ENCODE measurements around the gene TEAD4.

TEAD4 gene

GRCh38 chr12:2997989-2998670 lies 38.9 kb downstream of the TEAD4 start:
- no peak for TF ChIP-seq CTCF (IDR thresholded peaks at IDR 0.05; ENCODE audit: insufficient read depth, low read depth, low read length, missing control alignments)
- DNase-seq (ENCODE audit: low read depth), result no peak
- H3K4me3 ChIP-seq (ENCODE audit: low read length), result no peak overlapping the region

GRCh38 chr12:2998789-2999264 lies 39.6 kb downstream of the TEAD4 start:
- peak; percentile 54 for DNase-seq (ENCODE audit: low read depth)
- no peak for TF ChIP-seq CTCF (IDR thresholded peaks at IDR 0.05; ENCODE audit: insufficient read depth, low read depth, low read length, missing control alignments)
- H3K4me3 ChIP-seq (ENCODE audit: low read length), result no peak overlapping the region

GRCh38 chr12:2999265-2999841 lies 40.2 kb downstream of the TEAD4 start:
- no peak for TF ChIP-seq CTCF (IDR thresholded peaks at IDR 0.05; ENCODE audit: insufficient read depth, low read depth, low read length, missing control alignments)
- DNase-seq (ENCODE audit: low read depth), result no peak
- no peak overlapping the region for H3K4me3 ChIP-seq (ENCODE audit: low read length)

DNA sequence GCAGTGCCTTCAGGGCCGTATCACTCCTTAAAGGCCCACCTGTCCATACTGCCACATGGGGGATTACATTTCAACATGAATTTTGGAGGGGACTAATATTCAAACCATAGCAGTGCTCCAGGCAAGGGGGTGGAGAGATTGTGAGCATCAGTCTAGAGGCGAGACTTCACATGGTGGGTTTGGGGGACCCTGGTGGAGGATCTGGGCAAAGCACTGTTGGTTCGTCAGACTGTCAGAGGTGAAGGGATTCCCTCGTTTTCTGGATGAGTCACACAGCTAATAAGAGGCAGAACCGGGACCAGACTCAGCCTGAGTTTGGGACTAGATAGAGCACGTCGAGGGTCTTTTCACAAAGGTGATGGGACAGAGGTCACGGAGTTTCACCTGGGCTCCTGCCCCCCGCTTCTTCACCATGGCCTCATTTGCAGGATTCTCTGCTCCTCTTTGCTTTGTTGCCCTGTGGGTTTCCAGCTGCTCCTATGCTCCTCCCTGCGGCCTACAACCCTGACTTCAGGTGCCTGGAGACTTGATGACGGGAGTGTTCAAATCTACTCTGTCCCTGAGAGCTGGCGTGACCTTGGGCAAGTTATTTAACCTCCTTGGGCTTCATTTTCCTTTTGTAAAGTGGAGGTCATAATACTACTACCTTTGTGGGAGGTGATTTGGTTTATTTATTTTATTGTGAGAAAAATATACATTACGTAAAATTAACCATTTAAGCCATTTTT lies 41.5 kb downstream of the TEAD4 start:
- H3K4me3 ChIP-seq (ENCODE audit: low read length), result no peak overlapping the region
- no peak for TF ChIP-seq CTCF (IDR thresholded peaks at IDR 0.05; ENCODE audit: insufficient read depth, low read depth, low read length, missing control alignments)
- no peak for DNase-seq (ENCODE audit: low read depth)

DNA sequence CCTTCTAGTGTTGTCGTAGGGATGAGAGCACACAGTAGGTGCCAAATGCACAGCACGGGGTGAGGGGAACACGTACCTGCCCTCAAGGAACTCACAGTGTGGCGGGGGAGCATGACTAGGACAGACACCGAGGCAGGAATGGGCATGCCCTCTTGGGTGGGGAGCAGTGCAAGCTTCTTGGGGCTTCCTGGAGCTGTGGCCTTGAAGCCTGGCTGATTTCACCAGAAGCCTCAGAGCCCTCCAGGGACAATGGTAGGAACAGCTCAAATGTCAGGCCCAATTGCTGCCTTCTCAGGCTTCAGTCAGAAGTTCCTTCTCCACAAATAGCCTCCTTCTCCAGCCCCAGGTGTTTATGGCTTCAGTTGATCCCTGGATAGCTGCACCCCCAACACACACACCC lies 43.4 kb downstream of the TEAD4 start:
- H3K4me3 ChIP-seq (ENCODE audit: low read length), result no peak overlapping the region
- TF ChIP-seq CTCF (IDR thresholded peaks at IDR 0.05; ENCODE audit: insufficient read depth, low read depth, low read length, missing control alignments), result no peak
- DNase-seq (ENCODE audit: low read depth), result peak; percentile 73

DNA sequence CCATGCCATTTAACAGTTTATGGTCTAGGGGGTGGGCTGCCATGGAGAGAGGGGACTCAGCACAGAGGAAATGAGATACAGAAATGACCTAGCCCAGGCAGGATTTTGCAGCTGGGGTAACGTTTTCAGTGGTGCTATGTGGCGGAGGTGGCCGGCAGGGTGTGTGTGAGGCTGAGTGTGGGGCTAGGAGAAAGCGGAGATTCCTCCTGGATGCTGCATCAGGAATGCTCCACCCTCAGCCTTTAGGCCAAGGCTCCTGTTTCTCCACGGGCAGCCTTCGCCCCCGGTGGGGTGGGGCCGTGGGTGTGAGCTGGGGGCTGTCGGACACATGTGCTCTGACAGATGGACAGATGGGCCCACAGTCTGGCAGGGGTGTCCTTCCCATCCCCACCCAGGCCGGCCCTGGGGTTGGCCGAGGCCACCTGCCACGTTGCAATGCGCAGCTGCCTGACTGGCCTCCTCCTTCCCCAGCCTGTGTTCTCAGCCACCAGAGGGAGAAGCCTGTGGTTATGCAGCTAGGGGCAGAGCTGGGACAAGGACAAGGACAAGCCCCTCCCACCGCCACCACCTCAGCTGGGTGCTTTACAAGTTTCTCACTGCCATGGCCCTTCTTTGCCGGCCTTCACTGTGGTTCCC lies 44.3 kb downstream of the TEAD4 start:
- no peak for TF ChIP-seq CTCF (IDR thresholded peaks at IDR 0.05; ENCODE audit: insufficient read depth, low read depth, low read length, missing control alignments)
- no peak overlapping the region for H3K4me3 ChIP-seq (ENCODE audit: low read length)
- no peak for DNase-seq (ENCODE audit: low read depth)
